HEK293 (cell line): Measurements from ENCODE around the gene LMAN1L.

ENCODE experiments used
- CTCF ChIP-seq: fragments of 450-650 bp; formaldehyde crosslinking; IDR thresholded peaks from 2 replicates; pipeline ENCODE4 v1.5.1; 2016; ENCODE audit warnings: missing biosample characterization, missing genetic modification characterization
- HOXA7 ChIP-seq: sonication (generic); formaldehyde crosslinking; IDR thresholded peaks from 2 replicates; pipeline ENCODE4 v1.8.1; 2022; ENCODE audit warnings: missing genetic modification reagents, borderline replicate concordance
- RBAK ChIP-seq: fragments of 450-650 bp; formaldehyde crosslinking; IDR thresholded peaks from 2 replicates; pipeline ENCODE4 v1.5.1; 2016; ENCODE audit warnings: missing biosample characterization, missing genetic modification characterization
- SETDB1 ChIP-seq: IDR thresholded peaks from one replicate; pipeline ENCODE4 v1.6.1; 2017; ENCODE audit warnings: mild to moderate bottlenecking, low read length, moderate library complexity, mixed read lengths; ENCODE audit not compliant: insufficient read length
- ZBTB7A ChIP-seq: fragments of 450-650 bp; formaldehyde crosslinking; IDR thresholded peaks from 2 replicates; pipeline ENCODE4 v1.5.1; 2016; ENCODE audit warnings: low read depth, missing biosample characterization, missing genetic modification characterization
- ZNF146 ChIP-seq: fragments of 450-650 bp; formaldehyde crosslinking; IDR thresholded peaks from 2 replicates; pipeline ENCODE4 v1.5.1; 2016; ENCODE audit warnings: missing biosample characterization, missing genetic modification characterization
- ZNF24 ChIP-seq: fragments of 450-650 bp; formaldehyde crosslinking; IDR thresholded peaks from 2 replicates; pipeline ENCODE4 v1.5.1; 2016; ENCODE audit warnings: missing biosample characterization, missing genetic modification characterization
- ZNF274 ChIP-seq, 2 experiments: fragments of 200-500 bp in 1 of 2; fragments of 450-650 bp in 1 of 2; sonication (Bioruptor generic) in 1 of 2; formaldehyde crosslinking in 1 of 2; IDR thresholded peaks; 2 replicates each; pipeline versions ENCODE4 v1.5.1 to v1.6.1; 2014 to 2016; ENCODE audit warnings: borderline replicate concordance in 1 of 2, inconsistent platforms in 1 of 2, low read length in 1 of 2, missing biosample characterization in 1 of 2, missing genetic modification characterization in 1 of 2
- ZNF416 ChIP-seq: fragments of 450-650 bp; formaldehyde crosslinking; IDR thresholded peaks from 2 replicates; pipeline ENCODE4 v1.5.1; 2016; ENCODE audit warnings: missing biosample characterization, missing genetic modification characterization
- ZNF423 ChIP-seq: fragments of 450-650 bp; formaldehyde crosslinking; IDR thresholded peaks from 2 replicates; pipeline ENCODE4 v1.5.1; 2016; ENCODE audit warnings: missing biosample characterization, missing genetic modification characterization
- ZNF561 ChIP-seq: fragments of 450-650 bp; IDR thresholded peaks from 2 replicates; pipeline ENCODE4 v1.5.1; 2018; ENCODE audit warnings: missing biosample characterization, missing genetic modification characterization, borderline replicate concordance
- ZNF639 ChIP-seq: fragments of 450-650 bp; formaldehyde crosslinking; IDR thresholded peaks from 2 replicates; pipeline ENCODE4 v1.5.1; 2016; ENCODE audit warnings: missing biosample characterization, missing genetic modification characterization
- ZNF692 ChIP-seq: fragments of 450-650 bp; formaldehyde crosslinking; IDR thresholded peaks from 2 replicates; pipeline ENCODE4 v1.5.1; 2016; ENCODE audit warnings: missing biosample characterization, missing genetic modification characterization
- ZNF830 ChIP-seq: fragments of 450-650 bp; IDR thresholded peaks from 2 replicates; pipeline ENCODE4 v1.5.0; 2018; ENCODE audit warnings: missing biosample characterization, missing genetic modification characterization, low read depth, mild to moderate bottlenecking, moderate library complexity

GRCh38 chr15:74868059-74868458 is 55.4 kb downstream of the LMAN1L start:
- TF ChIP-seq ZBTB7A (tag by site-specific recombination): no peak
- TF ChIP-seq ZNF423: no peak
- TF ChIP-seq RBAK (tag by site-specific recombination): no peak
- TF ChIP-seq CTCF (tag by site-specific recombination): no peak
- TF ChIP-seq ZNF639 (tag by site-specific recombination): no peak
- TF ChIP-seq ZNF416: no peak
- no peak for TF ChIP-seq ZNF146 (tag by site-specific recombination)
- TF ChIP-seq ZNF561 (tag by site-specific recombination): no peak
- no peak for TF ChIP-seq ZNF830 (tag by site-specific recombination)
- TF ChIP-seq ZNF692 (tag by site-specific recombination): no peak
- TF ChIP-seq ZNF24 (tag by site-specific recombination): no peak
- no peak for TF ChIP-seq HOXA7 (CRISPR knock-in tag)
- TF ChIP-seq SETDB1: peak; percentile 1
- TF ChIP-seq ZNF274 (IDR thresholded peaks at IDR 0.05; ENCODE audit: low read length): no peak
- no peak for TF ChIP-seq ZNF274 (tag by site-specific recombination; IDR thresholded peaks at IDR 0.05; ENCODE audit: borderline replicate concordance)
